HG03060 (cell line): ENCODE measurements around the gene IQCE.
"Not testable (repeated sequence)": the region's sequence is repeated elsewhere in the genome, so short reads cannot be mapped to it uniquely, and the experiment has no call there.

ENCODE experiments used
- ATAC-seq: cut with Tn5 transposase; IDR thresholded peaks from one replicate; pipeline ENCODE4 v1.9.1; 2021; ENCODE audit warnings: low read depth, moderate number of reproducible peaks; ENCODE audit not compliant: unreplicated experiment

Gene IQCE

GRCh38 chr7:2575733-2576340 lies 17.1 kb downstream of the IQCE start:
- no peak for ATAC-seq

GRCh38 chr7:2576742-2577491 lies 18.1 kb downstream of the IQCE start:
- ATAC-seq = no peak

DNA sequence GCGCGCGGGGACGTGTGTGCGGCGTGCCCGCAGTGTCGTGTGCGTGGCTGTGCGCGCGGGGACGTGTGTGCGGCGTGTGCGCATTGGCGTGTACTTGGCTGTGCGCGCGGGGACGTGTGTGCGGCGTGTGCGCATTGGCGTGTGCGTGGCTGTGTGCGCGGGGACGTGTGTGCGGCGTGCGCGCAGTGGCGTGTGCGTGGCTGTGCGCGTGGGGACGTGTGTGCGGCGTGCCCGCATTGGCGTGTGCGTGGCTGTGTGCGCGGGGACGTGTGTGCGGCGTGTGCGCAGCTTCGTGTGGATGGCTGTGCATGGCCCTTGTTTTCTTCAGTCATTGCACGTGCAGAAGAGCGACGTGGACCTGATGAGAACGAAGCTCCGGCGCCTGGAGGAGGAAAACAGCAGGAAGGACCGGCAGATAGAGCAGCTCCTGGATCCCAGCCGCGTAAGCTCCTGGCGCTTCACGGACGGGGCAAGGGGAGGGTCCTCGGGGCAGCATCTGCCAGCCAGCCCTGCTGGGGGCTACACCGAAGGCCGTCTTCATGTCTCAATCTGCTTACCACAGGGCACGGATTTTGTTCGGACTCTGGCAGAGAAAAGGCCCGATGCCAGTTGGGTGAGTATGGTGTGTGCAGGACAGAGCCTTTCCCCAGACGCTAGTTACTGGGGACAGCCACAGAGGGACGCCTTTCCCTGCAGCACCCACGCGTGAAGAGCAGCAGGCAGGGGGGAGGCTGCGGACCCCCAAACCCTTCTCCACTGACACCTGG lies 19.3 kb downstream of the IQCE start:
- ATAC-seq = no peak

- ATAC-seq = no peak
These were observed 21.9 kb downstream of the IQCE start for GRCh38 chr7:2580636-2581035.

- no peak for ATAC-seq
These were observed 23.4 kb downstream of the IQCE start for GRCh38 chr7:2582006-2582735.

GRCh38 chr7:2583798-2584580 lies 25.2 kb downstream of the IQCE start:
- no peak for ATAC-seq

- ATAC-seq = no peak
These were observed 26.7 kb downstream of the IQCE start for GRCh38 chr7:2585446-2585845.

DNA sequence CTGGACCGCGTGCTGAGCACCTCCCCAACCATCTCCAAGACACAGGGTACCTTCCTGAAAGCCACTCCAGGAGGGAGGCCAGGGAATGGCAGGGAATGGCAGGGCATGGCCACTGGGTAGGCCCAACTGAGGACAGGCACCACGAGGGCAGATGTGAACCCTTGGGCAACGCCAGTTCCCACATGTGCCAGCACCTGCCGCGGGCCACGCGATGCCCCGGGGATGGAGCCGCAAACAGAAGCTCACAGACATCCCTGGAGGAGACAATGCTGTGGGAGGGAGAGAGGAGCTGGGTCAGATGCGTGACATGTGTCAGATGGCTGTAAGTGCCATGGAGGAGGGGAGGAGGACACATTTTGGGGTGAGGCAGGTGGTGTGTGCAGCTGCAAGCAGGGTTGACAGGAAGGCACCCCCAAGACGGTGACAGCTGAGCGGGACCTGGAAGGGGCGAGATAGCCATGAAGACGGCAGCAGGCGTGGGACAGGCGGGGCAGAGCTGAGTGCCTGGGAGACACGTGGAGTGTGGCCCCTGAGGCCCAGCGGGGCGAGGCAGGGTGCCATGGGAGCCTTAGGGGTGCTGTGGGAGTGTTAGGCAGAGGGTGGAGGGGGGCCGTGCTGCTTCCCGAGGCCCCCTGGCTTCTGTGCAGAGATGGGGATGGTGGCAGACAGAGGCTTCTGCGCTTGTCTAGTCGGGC lies 27.7 kb downstream of the IQCE start:
- ATAC-seq = no peak

DNA sequence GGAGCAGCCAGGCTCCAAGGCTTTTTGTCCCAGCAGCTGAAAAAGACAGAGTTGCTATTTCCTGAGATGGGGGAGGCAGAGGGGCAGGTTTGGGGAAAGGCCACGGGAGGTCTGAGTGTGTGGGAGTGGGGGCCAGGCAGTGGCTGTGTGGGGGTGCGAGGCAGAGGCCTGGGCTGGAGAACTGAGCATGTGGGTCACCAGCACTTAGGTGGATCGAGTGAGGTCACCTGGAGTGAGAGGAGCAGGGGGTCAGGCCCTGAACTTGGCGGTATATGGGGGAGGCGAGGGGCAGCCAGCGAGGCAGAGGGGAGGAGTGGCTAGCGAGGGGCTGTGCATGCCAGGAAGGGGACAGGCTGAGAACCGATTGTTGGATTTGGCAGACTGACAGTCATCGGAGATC lies 28.4 kb downstream of the IQCE start:
- no peak for ATAC-seq

DNA sequence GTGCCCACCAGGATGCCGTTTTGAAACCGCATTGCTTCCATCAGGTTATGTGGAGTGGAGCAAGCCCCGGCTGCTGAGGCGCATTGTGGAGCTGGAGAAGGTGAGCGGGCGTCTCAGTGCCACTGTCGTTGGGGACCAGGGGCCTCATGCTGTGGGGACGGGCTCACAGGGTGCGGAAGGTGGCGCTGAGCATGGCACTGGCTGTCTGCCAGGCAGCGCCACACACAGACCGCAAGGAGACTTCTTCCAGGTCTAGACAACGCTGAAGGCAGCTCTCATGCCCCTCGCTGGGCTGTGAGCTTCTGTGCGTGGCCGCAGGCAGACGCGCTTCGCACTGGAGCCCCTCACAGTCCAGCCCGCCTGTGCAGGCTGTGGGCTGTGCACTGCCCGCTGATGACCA lies 29.0 kb downstream of the IQCE start:
- ATAC-seq = no peak

- ATAC-seq = no peak
These were observed 30.6 kb downstream of the IQCE start for GRCh38 chr7:2589341-2589740.

- not testable (repeated sequence) for ATAC-seq
These were observed 31.2 kb downstream of the IQCE start for GRCh38 chr7:2589941-2590340.

GRCh38 chr7:2592375-2592865 lies 33.6 kb downstream of the IQCE start:
- no peak for ATAC-seq

DNA sequence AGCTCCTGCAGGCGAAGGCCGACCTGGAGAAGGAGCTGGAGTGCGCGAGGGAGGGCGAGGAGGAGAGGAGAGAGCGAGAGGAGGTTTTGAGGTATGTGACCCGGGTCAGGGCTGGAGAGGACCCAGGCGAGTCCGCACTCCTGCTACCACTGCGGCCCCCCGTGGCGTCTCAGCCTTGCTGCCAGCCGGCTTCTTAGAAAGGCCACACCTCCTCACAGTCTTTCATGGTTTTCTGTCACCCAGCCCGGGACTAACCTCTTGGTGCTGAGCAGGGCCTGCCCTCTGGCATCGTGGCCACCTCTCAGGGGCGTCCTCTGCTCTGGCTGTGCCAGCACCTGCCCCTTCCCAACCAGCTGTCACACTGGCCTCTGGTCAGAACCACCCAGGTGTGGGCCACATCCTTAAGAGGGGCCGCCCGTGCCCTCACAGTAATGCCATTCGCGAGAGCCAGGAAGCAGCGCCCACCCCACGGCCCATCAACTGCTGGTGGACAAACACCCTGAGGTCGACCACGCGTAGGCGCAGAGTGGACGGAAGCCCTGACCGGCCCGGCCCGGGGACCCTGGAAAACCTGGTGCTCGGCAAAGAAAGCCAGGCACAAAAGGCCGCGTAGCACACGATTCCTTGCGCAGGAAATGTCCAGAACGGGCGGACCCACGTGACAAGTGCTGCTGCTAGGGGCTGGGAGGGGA lies 34.4 kb downstream of the IQCE start:
- ATAC-seq = no peak

- ATAC-seq = no peak
These were observed 35.8 kb downstream of the IQCE start for GRCh38 chr7:2594599-2594998.

GRCh38 chr7:2595258-2595860 lies 36.6 kb downstream of the IQCE start:
- no peak for ATAC-seq

DNA sequence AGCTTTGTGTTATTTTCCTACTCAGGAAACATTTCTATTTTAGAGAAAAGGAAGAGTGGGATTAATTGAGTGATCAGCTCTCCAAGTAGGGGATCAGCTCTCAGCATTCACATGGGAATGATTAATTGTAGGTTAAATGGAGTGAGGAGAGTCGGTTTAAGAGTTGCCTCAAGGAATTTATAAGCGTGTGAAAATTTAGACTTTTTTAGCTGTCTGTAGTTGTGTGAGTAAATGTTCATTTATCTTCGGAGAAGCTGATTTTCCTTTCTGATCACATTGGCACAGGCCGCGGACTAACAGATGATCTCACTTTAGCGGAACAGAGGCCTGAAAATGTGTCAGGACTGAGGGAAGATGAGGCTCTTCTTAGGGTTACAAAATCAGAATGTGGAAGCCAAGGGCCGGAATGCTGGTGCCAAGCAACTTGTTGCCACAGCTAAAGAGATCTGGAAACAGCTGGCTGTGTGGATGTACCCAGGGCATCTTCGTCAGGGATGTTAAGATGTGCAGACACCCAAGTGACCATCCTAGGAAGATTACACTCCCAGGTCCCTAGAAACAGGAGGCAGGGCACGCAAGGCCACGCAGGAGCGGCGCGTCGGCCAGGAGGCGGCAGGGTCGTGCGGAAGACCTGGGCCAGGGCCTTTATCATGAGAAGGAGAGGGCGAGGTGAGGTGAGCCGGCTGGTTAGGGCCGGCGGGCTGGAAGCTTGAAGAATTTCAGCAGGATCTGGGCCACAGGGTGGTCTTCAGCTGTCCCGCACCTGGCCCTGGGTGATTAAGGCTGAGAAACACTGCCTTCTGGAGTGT lies 37.9 kb downstream of the IQCE start:
- no peak for ATAC-seq

- ATAC-seq = no peak
These were observed 38.5 kb downstream of the IQCE start for GRCh38 chr7:2597273-2597640.
